H1 (cell line): ENCODE data around the gene SPOCK1. TPM values are rescaled to one million over a fixed set of nuclear protein-coding genes. Genes with fewer than 3 reads are reported as not detected.

ENCODE experiments used
- CTCF ChIA-PET: fragments of 300-600 bp; sonication (Branson Sonifier 250); formaldehyde crosslinking; loops from one replicate; lab custom pipeline; 2021; ENCODE audit not compliant: partially characterized antibody; lab: Charles Lee
- POLR2A ChIA-PET: fragments of 300-600 bp; sonication (Branson Sonifier 250); formaldehyde crosslinking; loops from one replicate; lab custom pipeline; 2021; ENCODE audit warnings: inconsistent platforms; ENCODE audit not compliant: partially characterized antibody; lab: Charles Lee
- DNase-seq, 2 experiments: peaks; one replicate each; pipeline versions ENCODE4 v3.0.0 to v3.0.0-alpha.2; 2010 to 2022; ENCODE audit warnings: low spot score in 2 of 2, low read depth in 1 of 2, mixed read lengths in 1 of 2
- FAIRE-seq: peaks from 2 replicates; lab custom pipeline; 2011; peaks lifted over from hg19 to GRCh38; lab: Jason Lieb, UNC
- H2AFZ ChIP-seq: 2 replicates; pipeline ENCODE4 v1.8.1; 2012; ENCODE audit warnings: low read length, inconsistent platforms
- H2AK5ac ChIP-seq: 2 replicates; pipeline ENCODE4 v1.6.1; 2013; ENCODE audit warnings: low read depth, low read length
- H2BK120ac ChIP-seq: replicated peaks from 2 replicates; pipeline ENCODE3; 2013; ENCODE audit warnings: low read depth, low read length, inconsistent platforms
- H2BK12ac ChIP-seq: 2 replicates; pipeline ENCODE4 v1.6.1; 2013; ENCODE audit warnings: low read depth, low read length
- H2BK15ac ChIP-seq: 2 replicates; pipeline ENCODE4 v1.6.1; 2013; ENCODE audit warnings: low read length
- H2BK20ac ChIP-seq: 2 replicates; pipeline ENCODE4 v1.6.1; 2013; ENCODE audit warnings: low read length
- H2BK5ac ChIP-seq: 2 replicates; pipeline ENCODE4 v1.6.1; 2013; ENCODE audit warnings: low read depth, low read length
- H3K14ac ChIP-seq: 2 replicates; pipeline ENCODE4 v1.6.1; 2013; ENCODE audit warnings: inconsistent platforms; ENCODE audit not compliant: insufficient read length
- H3K18ac ChIP-seq: 2 replicates; pipeline ENCODE4 v1.6.1; 2013; ENCODE audit warnings: low read length; ENCODE audit errors: extremely low read depth
- H3K23ac ChIP-seq: 2 replicates; pipeline ENCODE4 v1.6.1; 2013; ENCODE audit warnings: inconsistent platforms; ENCODE audit not compliant: insufficient read length
- H3K23me2 ChIP-seq: 2 replicates; pipeline ENCODE4 v1.6.1; 2013; ENCODE audit warnings: low read depth, low read length
- H3K27ac ChIP-seq: 2 replicates; pipeline ENCODE4 v1.6.1; 2011; ENCODE audit warnings: low read depth, low read length, inconsistent platforms
- H3K27me3 ChIP-seq, 4 experiments: replicated peaks in 1 of 4; 1 replicate in 1 of 4; 2 replicates in 3 of 4; pipeline versions ENCODE4 v1.6.1 to v1.8.1; 2011 to 2013; ENCODE audit warnings: low read length in 3 of 4, mild to moderate bottlenecking in 3 of 4, inconsistent platforms in 2 of 4, mixed read lengths in 2 of 4, moderate library complexity in 1 of 4; ENCODE audit not compliant: control insufficient read depth in 3 of 4, insufficient read depth in 3 of 4; ENCODE audit errors: extremely low read depth in 1 of 4
- H3K36me3 ChIP-seq, 4 experiments: 2 replicates each; pipeline versions ENCODE4 v1.6.1 to v1.8.1; 2011 to 2013; ENCODE audit warnings: mild to moderate bottlenecking in 4 of 4, low read length in 3 of 4, moderate library complexity in 2 of 4, control low read depth in 1 of 4, inconsistent platforms in 1 of 4; ENCODE audit not compliant: insufficient read depth in 4 of 4, control insufficient read depth in 2 of 4
- H3K4ac ChIP-seq: replicated peaks from 2 replicates; pipeline ENCODE3; 2013; ENCODE audit warnings: low read length, low read depth, mixed read lengths, inconsistent platforms; ENCODE audit not compliant: insufficient read length
- H3K4me1 ChIP-seq, 4 experiments: replicated peaks in 1 of 4; 1 replicate in 1 of 4; 2 replicates in 3 of 4; pipeline versions ENCODE4 v1.6.1 to v1.8.1; 2011 to 2013; ENCODE audit warnings: low read length in 3 of 4, inconsistent platforms in 2 of 4, mixed read lengths in 1 of 4; ENCODE audit not compliant: insufficient read depth in 4 of 4, control insufficient read depth in 3 of 4
- H3K4me2 ChIP-seq, 2 experiments: 2 replicates each; pipeline versions ENCODE4 v1.6.1 to v1.8.1; 2011 to 2013; ENCODE audit warnings: low read depth in 2 of 2, low read length in 2 of 2, control low read depth in 1 of 2, inconsistent platforms in 1 of 2, mild to moderate bottlenecking in 1 of 2; ENCODE audit not compliant: insufficient read depth in 1 of 2
- H3K4me3 ChIP-seq, 4 experiments: fragments of 200-600, 300-600 bp in 1 of 4; sonication (generic), shearing (Covaris generic), sonication (Bioruptor Twin) in 1 of 4; 2 replicates each; pipeline versions ENCODE4 v1.5.1 to v1.8.1; 2011 to 2016; ENCODE audit warnings: low read length in 4 of 4, low read depth in 3 of 4, control low read depth in 2 of 4, inconsistent platforms in 2 of 4, mild to moderate bottlenecking in 2 of 4, mixed read lengths in 1 of 4, moderate library complexity in 1 of 4; ENCODE audit not compliant: insufficient read depth in 2 of 4; ENCODE audit errors: extremely low read depth in 1 of 4
- H3K56ac ChIP-seq: replicated peaks from 2 replicates; pipeline ENCODE3; 2013; ENCODE audit warnings: low read depth, mild to moderate bottlenecking, mixed read lengths, low read length, inconsistent platforms; ENCODE audit not compliant: insufficient read length
- H3K79me1 ChIP-seq: 2 replicates; pipeline ENCODE4 v1.6.1; 2013; ENCODE audit warnings: low read depth, low read length, control low read depth
- H3K79me2 ChIP-seq, 2 experiments: 2 replicates each; pipeline versions ENCODE4 v1.6.1 to v1.8.1; 2012 to 2013; ENCODE audit warnings: low read length in 2 of 2, mild to moderate bottlenecking in 2 of 2, inconsistent platforms in 1 of 2; ENCODE audit not compliant: insufficient read depth in 2 of 2, control insufficient read depth in 1 of 2
- H3K9ac ChIP-seq, 4 experiments: replicated peaks in 1 of 4; 1 replicate in 1 of 4; 2 replicates in 3 of 4; pipeline versions ENCODE4 v1.6.1 to v1.8.1; 2011 to 2013; ENCODE audit warnings: low read depth in 3 of 4, low read length in 3 of 4, control low read depth in 2 of 4, mild to moderate bottlenecking in 2 of 4, moderate library complexity in 2 of 4, inconsistent platforms in 1 of 4; ENCODE audit errors: extremely low read depth in 1 of 4
- H3K9me3 ChIP-seq, 2 experiments: 2 replicates each; pipeline versions ENCODE4 v1.6.1 to v1.8.1; 2012 to 2013; ENCODE audit warnings: mild to moderate bottlenecking in 2 of 2, moderate library complexity in 2 of 2, control low read depth in 1 of 2, inconsistent platforms in 1 of 2, low read depth in 1 of 2, low read length in 1 of 2, mixed read lengths in 1 of 2; ENCODE audit not compliant: insufficient read depth in 2 of 2
- H4K20me1 ChIP-seq, 2 experiments: replicated peaks in 1 of 2; 2 replicates each; pipeline versions ENCODE3 to v1.8.1; 2011 to 2013; ENCODE audit warnings: inconsistent platforms in 2 of 2, low read length in 2 of 2, mild to moderate bottlenecking in 1 of 2; ENCODE audit not compliant: insufficient read depth in 2 of 2, control insufficient read depth in 1 of 2
- H4K5ac ChIP-seq: 2 replicates; pipeline ENCODE4 v1.6.1; 2013; ENCODE audit warnings: low read length, low read depth, mixed read lengths, inconsistent platforms; ENCODE audit not compliant: insufficient read length
- H4K8ac ChIP-seq: 2 replicates; pipeline ENCODE4 v1.8.0; 2013; ENCODE audit warnings: mild to moderate bottlenecking, moderate library complexity, low read length, inconsistent platforms; ENCODE audit not compliant: insufficient read depth; ENCODE audit errors: extremely low read depth
- H4K91ac ChIP-seq: replicated peaks from 2 replicates; pipeline ENCODE3; 2013; ENCODE audit warnings: low read length, mixed read lengths, inconsistent platforms; ENCODE audit not compliant: insufficient read length
- CBX5 ChIP-seq: fragments of 300-800, 300-1000 bp; sonication (generic); IDR thresholded peaks from 2 replicates; pipeline ENCODE4 v1.7.1; 2016; ENCODE audit warnings: antibody characterized with exemption, low read length, low read depth
- POU5F1 ChIP-seq: IDR thresholded peaks from 2 replicates; pipeline ENCODE4 v1.6.1; 2011; ENCODE audit warnings: low read depth, mild to moderate bottlenecking, low read length, moderate library complexity
- SP1 ChIP-seq: IDR thresholded peaks from 2 replicates; pipeline ENCODE4 v1.6.1; 2011; ENCODE audit warnings: low read depth, low read length
- SP2 ChIP-seq: IDR thresholded peaks from 2 replicates; pipeline ENCODE4 v1.6.1; 2012; ENCODE audit warnings: mild to moderate bottlenecking, low read length, inconsistent platforms
- SUZ12 ChIP-seq: fragments of 200-600 bp; sonication (generic); IDR thresholded peaks from 2 replicates; pipeline ENCODE4 v1.6.1; 2012; ENCODE audit warnings: mild to moderate bottlenecking, inconsistent platforms, low read length, moderate library complexity, mixed read lengths
- TEAD4 ChIP-seq: IDR thresholded peaks from 2 replicates; pipeline ENCODE4 v1.6.1; 2012; ENCODE audit warnings: low read depth, low read length, inconsistent platforms, mixed read lengths
- WGBS, 2 experiments: shearing (Covaris generic) in 1 of 2; methylation state at CpG; one replicate each; pipeline versions ENCODE4 v1.1.6 to v1.1.7; 2013 to 2015; ENCODE audit warnings: low lambda C conversion rate in 2 of 2, mixed read lengths in 2 of 2, inconsistent platforms in 1 of 2, low coverage in 1 of 2, missing lambda C conversion rate in 1 of 2; ENCODE audit not compliant: insufficient replicate concordance in 2 of 2, insufficient coverage in 1 of 2, insufficient read length in 1 of 2; ENCODE audit errors: extremely low coverage in 1 of 2, missing lambda C conversion rate in 1 of 2; 5-methylcytosine and 5-hydroxymethylcytosine counted together
- polyA plus RNA-seq, 7 experiments: library from polyadenylated mRNA; depleted of rRNA in 3 of 7; stranded (reverse) in 5 of 7; unstranded in 2 of 7; fragments of >200 nt in 5 of 7; fragments of 200-250 nt in 2 of 7; gene quantifications; 1 replicate in 5 of 7; 2 replicates in 1 of 7; 4 replicates in 1 of 7; pipeline versions ENCODE4 v1.2.1 to v1.2.3, GENCODE V29; 2011 to 2013; ENCODE audit warnings: missing spikeins in 2 of 7, mixed read lengths in 2 of 7
- total RNA-seq: library from RNA; stranded (reverse); fragmentation: NEBNext Ultra II Directional; extraction: Animal tissue kit (Norgen Biotek cat#: 25700); gene quantifications from 2 replicates; pipeline ENCODE4 v1.2.1, GENCODE V29; 2021

SPOCK1 gene
- total and polyA plus RNA-seq, 2 of the 8 experiments (the other 6 are each of a cell fraction or from before 2014, with no cell fraction given): 6.9 to 18.1 TPM

DNA sequence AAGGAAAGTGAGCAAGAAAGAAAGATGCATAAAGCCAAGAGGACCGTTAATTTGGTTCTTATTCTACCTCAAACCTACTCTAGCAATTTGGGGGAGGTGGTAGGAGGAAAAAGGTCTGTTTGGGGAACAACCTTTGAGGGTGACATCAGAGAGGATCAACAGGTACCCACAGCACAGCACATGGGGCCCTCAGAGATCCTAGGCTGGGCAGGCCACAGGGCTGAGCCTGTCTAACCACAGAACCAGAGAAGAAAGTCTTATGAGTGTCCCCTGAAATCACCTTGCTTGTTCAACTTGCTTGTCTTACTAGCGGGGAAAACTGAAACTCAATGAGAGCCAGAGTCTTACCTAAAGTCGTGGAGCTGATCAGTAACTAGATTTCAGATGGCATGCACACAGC lies 385.2 kb downstream of the SPOCK1 start:
- Histone ChIP-seq H4K20me1 (no peaks in the 10 kb centered on the region), H3K18ac (no peak overlapping the region), H3K36me3 (no peaks in the 10 kb centered on the region), H3K79me2 (no peaks in the 10 kb centered on the region), H3K4ac (no peak overlapping the region), H3K4me3 (no peak overlapping the region), H3K56ac (no peak overlapping the region), H3K14ac (no peak overlapping the region), H4K91ac (no peak overlapping the region), H3K23ac (no peak overlapping the region), H2BK15ac (no peak overlapping the region), H3K23me2 (no peaks in the 10 kb centered on the region), H3K4me1 (no peaks in the 10 kb centered on the region), H2AFZ (no peak overlapping the region), H2BK120ac (no peak overlapping the region), H3K27me3 (no peaks in the 10 kb centered on the region), H3K9me3 (no peaks in the 10 kb centered on the region), H3K27ac (no peak overlapping the region), H3K9ac (no peak overlapping the region), H3K79me1 (no peaks in the 10 kb centered on the region), H2BK5ac (no peak overlapping the region), H2BK12ac (no peak overlapping the region), H2AK5ac (no peak overlapping the region), H2BK20ac (no peak overlapping the region), H4K5ac (no peak overlapping the region), H3K4me2 (no peak overlapping the region), H4K8ac (no peak overlapping the region)
- ChIA-PET POLR2A (no interaction called here), CTCF (interaction anchor here (1.1 to 1.2 kb wide), 3 partner anchors 12 to 104 kb away, joined by 3 to 5 read pairs (median 4); no protein-coding TSS in a partner anchor)
- FAIRE-seq (no peak), DNase-seq (no peak)
- WGBS, 2 experiments: 80% methylated on average over 3 of the region's 3 CpGs; no CpG with 5 or more reads in 1 of the 2 experiments
- no peak for TF ChIP-seq CBX5
- no peak for TF ChIP-seq SP1
- TF ChIP-seq SUZ12: no peak
- no peak for TF ChIP-seq SP2
- TF ChIP-seq TEAD4: no peak
- no peak for TF ChIP-seq POU5F1
